ENCODE measurements around the gene ADAM19. TPM values are rescaled to one million over a fixed set of nuclear protein-coding genes. Genes with fewer than 3 reads are reported as not detected.

ADAM19 gene
- total and polyA plus RNA-seq, 2 experiments from 2014 or later, result 9.1 to 13.2 TPM

DNA sequence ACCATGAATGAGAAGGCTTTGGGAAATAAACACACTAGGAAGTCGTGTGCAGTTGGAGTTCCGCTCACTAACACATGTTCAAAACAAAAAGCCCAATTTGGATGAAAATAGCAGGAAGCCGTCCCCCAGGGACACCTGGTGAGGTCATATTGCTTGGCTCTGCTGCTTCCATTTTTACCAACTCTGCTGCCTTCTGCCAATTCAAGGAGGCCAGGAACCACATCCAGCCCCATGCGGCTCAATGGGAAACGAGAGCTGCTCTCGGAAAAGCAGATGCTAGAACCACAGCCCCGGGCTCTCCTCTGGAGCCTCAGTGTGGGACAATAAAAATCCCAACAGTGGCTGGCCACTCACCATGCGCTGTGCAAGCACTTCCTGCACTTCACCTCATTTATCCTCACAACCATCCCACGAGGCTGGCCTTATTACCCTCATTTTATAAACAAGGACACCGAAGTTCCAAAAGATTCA, 13.4 kb downstream of the ADAM19 start:
- Histone ChIP-seq H3K4me1 (ENCODE audit: insufficient read depth) (peaks cover 13% of the 10 kb centered on the region), H3K4me3 (no peak overlapping the region), H3K36me3 (ENCODE audit: insufficient read depth) (no peaks in the 10 kb centered on the region), H3K79me2 (replicated peaks; ENCODE audit: insufficient read depth) (no peaks in the 10 kb centered on the region; the same call in 1 of the 2 replicates), H3K4me2 (0 out of 2 replicates have a peak overlapping the region, but pooled peaks have one; percentile 18), H3K9me2 (ENCODE audit: insufficient read depth) (no peaks in the 10 kb centered on the region), H3K27me3 (ENCODE audit: insufficient read depth) (no peaks in the 10 kb centered on the region), H3K27ac (ENCODE audit: low read depth) (no peak overlapping the region), H3F3A (replicated peaks; ENCODE audit: low read depth) (no peaks in the 10 kb centered on the region), H4K20me1 (replicated peaks; ENCODE audit: insufficient read depth) (no peaks in the 10 kb centered on the region), H2AFZ (peak overlapping the region; percentile 35; the same call in 1 of the 2 replicates)
- H3K27me3 Mint-ChIP-seq (ENCODE audit: insufficient read depth, low read depth, poor library complexity), result peaks cover 7% of the 10 kb centered on the region
- H3K4me3 Mint-ChIP-seq, result no peak overlapping the region
- peaks cover 4% of the 10 kb centered on the region for H3K36me3 Mint-ChIP-seq (ENCODE audit: low read depth)
- H3K4me1 Mint-ChIP-seq, result peaks cover 31% of the 10 kb centered on the region
- DNase-seq (ENCODE audit: low spot score) (peak; percentile 27), ATAC-seq (peak; percentile 73)
- H3K27ac Mint-ChIP-seq, result peak overlapping the region; percentile 84
- no peaks in the 10 kb centered on the region for H3K9me3 Mint-ChIP-seq
- TF ChIP-seq, protein P1, sequence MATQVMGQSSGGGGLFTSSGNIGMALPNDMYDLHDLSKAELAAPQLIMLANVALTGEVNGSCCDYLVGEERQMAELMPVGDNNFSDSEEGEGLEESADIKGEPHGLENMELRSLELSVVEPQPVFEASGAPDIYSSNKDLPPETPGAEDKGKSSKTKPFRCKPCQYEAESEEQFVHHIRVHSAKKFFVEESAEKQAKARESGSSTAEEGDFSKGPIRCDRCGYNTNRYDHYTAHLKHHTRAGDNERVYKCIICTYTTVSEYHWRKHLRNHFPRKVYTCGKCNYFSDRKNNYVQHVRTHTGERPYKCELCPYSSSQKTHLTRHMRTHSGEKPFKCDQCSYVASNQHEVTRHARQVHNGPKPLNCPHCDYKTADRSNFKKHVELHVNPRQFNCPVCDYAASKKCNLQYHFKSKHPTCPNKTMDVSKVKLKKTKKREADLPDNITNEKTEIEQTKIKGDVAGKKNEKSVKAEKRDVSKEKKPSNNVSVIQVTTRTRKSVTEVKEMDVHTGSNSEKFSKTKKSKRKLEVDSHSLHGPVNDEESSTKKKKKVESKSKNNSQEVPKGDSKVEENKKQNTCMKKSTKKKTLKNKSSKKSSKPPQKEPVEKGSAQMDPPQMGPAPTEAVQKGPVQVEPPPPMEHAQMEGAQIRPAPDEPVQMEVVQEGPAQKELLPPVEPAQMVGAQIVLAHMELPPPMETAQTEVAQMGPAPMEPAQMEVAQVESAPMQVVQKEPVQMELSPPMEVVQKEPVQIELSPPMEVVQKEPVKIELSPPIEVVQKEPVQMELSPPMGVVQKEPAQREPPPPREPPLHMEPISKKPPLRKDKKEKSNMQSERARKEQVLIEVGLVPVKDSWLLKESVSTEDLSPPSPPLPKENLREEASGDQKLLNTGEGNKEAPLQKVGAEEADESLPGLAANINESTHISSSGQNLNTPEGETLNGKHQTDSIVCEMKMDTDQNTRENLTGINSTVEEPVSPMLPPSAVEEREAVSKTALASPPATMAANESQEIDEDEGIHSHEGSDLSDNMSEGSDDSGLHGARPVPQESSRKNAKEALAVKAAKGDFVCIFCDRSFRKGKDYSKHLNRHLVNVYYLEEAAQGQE (IDR thresholded peaks at IDR 0.05; ENCODE audit: unreplicated experiment), result no peak
- TF ChIP-seq JUNB (IDR thresholded peaks at IDR 0.05; ENCODE audit: unreplicated experiment), result no peak
- TF ChIP-seq ZNF331 (CRISPR knock-in tag; IDR thresholded peaks at IDR 0.05; ENCODE audit: low read depth), result no peak
- TF ChIP-seq STAT1 (IDR thresholded peaks at IDR 0.05; ENCODE audit: unreplicated experiment), result no peak
- no peak for TF ChIP-seq EZH2 (IDR thresholded peaks at IDR 0.05; ENCODE audit: low read depth, unreplicated experiment)
- TF ChIP-seq ZNF114 (CRISPR knock-in tag; IDR thresholded peaks at IDR 0.05), result no peak

DNA sequence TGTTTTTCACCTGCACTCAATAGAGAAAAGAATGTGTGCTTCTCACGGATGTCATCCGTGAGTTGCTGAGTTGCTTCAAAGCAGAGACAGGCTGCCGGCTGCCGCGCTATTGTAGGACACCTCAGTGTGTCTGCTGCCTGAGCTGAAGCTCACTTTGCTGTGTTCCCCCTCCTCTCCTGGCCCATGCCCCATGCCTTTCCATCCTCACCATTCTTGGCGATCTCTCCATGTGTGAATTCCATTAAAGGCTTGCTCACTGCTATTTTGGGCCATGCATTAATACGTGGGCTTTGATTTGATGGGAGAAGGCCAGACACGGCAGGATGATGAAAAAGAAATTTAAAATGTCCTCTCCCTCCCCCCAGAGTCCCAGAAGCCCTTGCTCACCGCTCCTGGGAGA, 14.5 kb downstream of the ADAM19 start:
- peaks cover 13% of the 10 kb centered on the region for H3K4me1 ChIP-seq (ENCODE audit: insufficient read depth)
- Mint-ChIP-seq H3K9me3 (no peaks in the 10 kb centered on the region), H3K27me3 (ENCODE audit: insufficient read depth, low read depth, poor library complexity) (peaks cover 7% of the 10 kb centered on the region), H3K4me3 (no peak overlapping the region), H3K4me1 (peaks cover 31% of the 10 kb centered on the region), H3K36me3 (ENCODE audit: low read depth) (no peaks in the 10 kb centered on the region; the same call in 2 of the 3 replicates), H3K27ac (no peak overlapping the region)
- H3K27ac ChIP-seq (ENCODE audit: low read depth), result no peak overlapping the region
- H3K79me2 ChIP-seq (replicated peaks; ENCODE audit: insufficient read depth), result no peaks in the 10 kb centered on the region; the same call in 1 of the 2 replicates
- no peaks in the 10 kb centered on the region for H3K27me3 ChIP-seq (ENCODE audit: insufficient read depth)
- no peak overlapping the region for H2AFZ ChIP-seq
- ATAC-seq, result no peak
- no peaks in the 10 kb centered on the region for H3K9me2 ChIP-seq (ENCODE audit: insufficient read depth)
- no peaks in the 10 kb centered on the region for H3K36me3 ChIP-seq (ENCODE audit: insufficient read depth)
- H3K4me2 ChIP-seq, result peak overlapping the region; percentile 48; the same call in 1 of the 2 replicates
- H3F3A ChIP-seq (replicated peaks; ENCODE audit: low read depth), result no peaks in the 10 kb centered on the region
- H3K4me3 ChIP-seq, result no peak overlapping the region
- no peaks in the 10 kb centered on the region for H4K20me1 ChIP-seq (replicated peaks; ENCODE audit: insufficient read depth)
- DNase-seq (ENCODE audit: low spot score), result no peak
- TF ChIP-seq ZNF331 (CRISPR knock-in tag; IDR thresholded peaks at IDR 0.05; ENCODE audit: low read depth) (no peak), JUNB (IDR thresholded peaks at IDR 0.05; ENCODE audit: unreplicated experiment) (no peak), ZNF114 (CRISPR knock-in tag; IDR thresholded peaks at IDR 0.05) (no peak), STAT1 (IDR thresholded peaks at IDR 0.05; ENCODE audit: unreplicated experiment) (no peak), POLR2AphosphoS5 (IDR thresholded peaks at IDR 0.05; ENCODE audit: low read depth) (no peak), CREB1 (CRISPR knock-in tag; IDR thresholded peaks at IDR 0.05; ENCODE audit: low read depth) (no peak), EZH2 (IDR thresholded peaks at IDR 0.05; ENCODE audit: low read depth, unreplicated experiment) (no peak)
- TF ChIP-seq, protein P2, sequence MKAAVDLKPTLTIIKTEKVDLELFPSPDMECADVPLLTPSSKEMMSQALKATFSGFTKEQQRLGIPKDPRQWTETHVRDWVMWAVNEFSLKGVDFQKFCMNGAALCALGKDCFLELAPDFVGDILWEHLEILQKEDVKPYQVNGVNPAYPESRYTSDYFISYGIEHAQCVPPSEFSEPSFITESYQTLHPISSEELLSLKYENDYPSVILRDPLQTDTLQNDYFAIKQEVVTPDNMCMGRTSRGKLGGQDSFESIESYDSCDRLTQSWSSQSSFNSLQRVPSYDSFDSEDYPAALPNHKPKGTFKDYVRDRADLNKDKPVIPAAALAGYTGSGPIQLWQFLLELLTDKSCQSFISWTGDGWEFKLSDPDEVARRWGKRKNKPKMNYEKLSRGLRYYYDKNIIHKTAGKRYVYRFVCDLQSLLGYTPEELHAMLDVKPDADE (IDR thresholded peaks at IDR 0.05), result no peak
- TF ChIP-seq, protein P3, sequence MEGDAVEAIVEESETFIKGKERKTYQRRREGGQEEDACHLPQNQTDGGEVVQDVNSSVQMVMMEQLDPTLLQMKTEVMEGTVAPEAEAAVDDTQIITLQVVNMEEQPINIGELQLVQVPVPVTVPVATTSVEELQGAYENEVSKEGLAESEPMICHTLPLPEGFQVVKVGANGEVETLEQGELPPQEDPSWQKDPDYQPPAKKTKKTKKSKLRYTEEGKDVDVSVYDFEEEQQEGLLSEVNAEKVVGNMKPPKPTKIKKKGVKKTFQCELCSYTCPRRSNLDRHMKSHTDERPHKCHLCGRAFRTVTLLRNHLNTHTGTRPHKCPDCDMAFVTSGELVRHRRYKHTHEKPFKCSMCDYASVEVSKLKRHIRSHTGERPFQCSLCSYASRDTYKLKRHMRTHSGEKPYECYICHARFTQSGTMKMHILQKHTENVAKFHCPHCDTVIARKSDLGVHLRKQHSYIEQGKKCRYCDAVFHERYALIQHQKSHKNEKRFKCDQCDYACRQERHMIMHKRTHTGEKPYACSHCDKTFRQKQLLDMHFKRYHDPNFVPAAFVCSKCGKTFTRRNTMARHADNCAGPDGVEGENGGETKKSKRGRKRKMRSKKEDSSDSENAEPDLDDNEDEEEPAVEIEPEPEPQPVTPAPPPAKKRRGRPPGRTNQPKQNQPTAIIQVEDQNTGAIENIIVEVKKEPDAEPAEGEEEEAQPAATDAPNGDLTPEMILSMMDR (conservative IDR thresholded peaks at IDR 0.05; ENCODE audit: low read depth in 2 of 2), result no peak
- TF ChIP-seq, protein P1 (IDR thresholded peaks at IDR 0.05; ENCODE audit: unreplicated experiment), result no peak

All from GM23338 (cell line).